Measurements from ENCODE around the gene AK1. TPM values are rescaled to one million over a fixed set of nuclear protein-coding genes. Genes with fewer than 3 reads are reported as not detected.

The AK1 gene
- total and polyA plus RNA-seq, 2 of the 13 experiments (the other 11 are each of a cell fraction or from before 2014, with no cell fraction given): 19.1 to 32.8 TPM

DNA sequence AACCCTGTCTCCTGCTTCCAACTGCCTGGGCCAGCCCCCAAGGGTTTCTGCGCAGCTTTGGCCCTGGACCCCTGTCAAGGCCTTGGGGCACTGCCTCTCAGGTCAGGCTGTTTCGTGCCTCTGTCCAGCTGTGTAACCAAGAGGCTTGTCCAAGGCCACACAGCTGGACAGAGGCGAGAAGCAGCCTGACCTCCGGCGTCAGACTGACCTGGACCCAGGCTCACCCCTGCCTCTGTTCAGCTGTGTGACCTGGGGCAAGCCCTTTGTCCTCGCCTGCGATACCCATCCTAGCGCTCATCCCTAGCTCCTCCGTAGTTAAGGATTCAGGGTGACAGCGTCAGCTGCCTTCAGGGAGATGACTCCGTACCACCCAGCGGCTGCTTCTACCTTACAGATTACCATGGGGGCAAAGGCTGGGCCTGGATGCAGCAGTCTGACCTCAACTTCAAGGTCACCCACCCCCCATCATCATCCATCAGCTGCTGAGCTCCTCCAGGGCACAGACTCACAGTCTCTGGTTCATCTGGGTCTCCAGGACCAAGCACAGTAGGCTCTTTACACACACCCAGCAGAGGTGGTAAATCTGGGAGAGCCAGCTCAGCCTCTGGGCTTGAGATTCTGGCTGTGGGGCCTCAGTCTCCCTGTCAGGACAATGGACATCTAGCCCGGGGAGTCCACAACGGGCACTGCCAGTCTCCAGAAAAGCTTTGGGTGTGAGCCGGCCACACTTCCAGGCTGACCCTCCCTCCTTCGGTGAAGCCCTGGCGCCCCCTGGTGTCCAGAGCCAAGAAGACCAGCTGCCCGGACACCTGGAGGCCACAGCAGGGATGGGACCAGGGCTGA is 7.9 kb downstream of the AK1 start (continued):
- TF ChIP-seq, protein P1, sequence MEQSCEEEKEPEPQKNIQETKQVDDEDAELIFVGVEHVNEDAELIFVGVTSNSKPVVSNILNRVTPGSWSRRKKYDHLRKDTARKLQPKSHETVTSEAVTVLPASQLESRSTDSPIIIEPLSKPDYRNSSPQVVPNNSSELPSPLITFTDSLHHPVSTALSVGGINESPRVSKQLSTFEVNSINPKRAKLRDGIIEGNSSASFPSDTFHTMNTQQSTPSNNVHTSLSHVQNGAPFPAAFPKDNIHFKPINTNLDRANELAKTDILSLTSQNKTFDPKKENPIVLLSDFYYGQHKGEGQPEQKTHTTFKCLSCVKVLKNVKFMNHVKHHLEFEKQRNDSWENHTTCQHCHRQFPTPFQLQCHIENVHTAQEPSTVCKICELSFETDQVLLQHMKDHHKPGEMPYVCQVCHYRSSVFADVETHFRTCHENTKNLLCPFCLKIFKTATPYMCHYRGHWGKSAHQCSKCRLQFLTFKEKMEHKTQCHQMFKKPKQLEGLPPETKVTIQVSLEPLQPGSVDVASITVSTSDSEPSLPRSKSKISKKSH (CRISPR knock-in tag; IDR thresholded peaks at IDR 0.05; ENCODE audit: borderline replicate concordance): no peak
- TF ChIP-seq MAZ (IDR thresholded peaks at IDR 0.05; ENCODE audit: borderline replicate concordance, low read depth, low read length) (0 out of 2 replicates have a peak, but pooled peaks have one; percentile 20), MAZ (CRISPR knock-in tag; IDR thresholded peaks at IDR 0.05; ENCODE audit: low read depth) (no peak), ZNF776 (CRISPR knock-in tag; IDR thresholded peaks at IDR 0.05) (0 out of 2 replicates have a peak, but pooled peaks have one; percentile 52), BCL6 (CRISPR knock-in tag; IDR thresholded peaks at IDR 0.05) (no peak), CENPT (CRISPR knock-in tag; IDR thresholded peaks at IDR 0.05; ENCODE audit: low read depth) (no peak), FOXK1 (CRISPR knock-in tag; IDR thresholded peaks at IDR 0.05; ENCODE audit: borderline replicate concordance, low read depth) (no peak; the same call in 1 of the 2 replicates), ZNF547 (CRISPR knock-in tag; IDR thresholded peaks at IDR 0.05) (no peak), KLF16 (CRISPR knock-in tag; IDR thresholded peaks at IDR 0.05) (no peak), NR2F1 (CRISPR knock-in tag; IDR thresholded peaks at IDR 0.05) (peak in 1 of 2 experiments; percentile 14; a peak in 1 of 4 replicates), ZNF761 (CRISPR knock-in tag; conservative IDR thresholded peaks at IDR 0.05) (no peak), RBFOX2 (IDR thresholded peaks at IDR 0.05; ENCODE audit: low read depth, low read length) (no peak), RAD21 (CRISPR knock-in tag; IDR thresholded peaks at IDR 0.05) (peak; percentile 96), NFIC (IDR thresholded peaks at IDR 0.05; ENCODE audit: low read length) (no peak), ZFY (CRISPR knock-in tag; IDR thresholded peaks at IDR 0.05) (peak; percentile 41; the same call in 1 of the 2 replicates), MATR3 (CRISPR knock-in tag; IDR thresholded peaks at IDR 0.05) (no peak), ZNF543 (CRISPR knock-in tag; IDR thresholded peaks at IDR 0.05) (no peak), KDM5A (IDR thresholded peaks at IDR 0.05; ENCODE audit: borderline replicate concordance, low read length) (no peak), ZSCAN12 (CRISPR knock-in tag; IDR thresholded peaks at IDR 0.05) (no peak), ZFX (CRISPR knock-in tag; IDR thresholded peaks at IDR 0.05; ENCODE audit: low read depth) (0 out of 2 replicates have a peak, but pooled peaks have one; percentile 33), ZNF331 (CRISPR knock-in tag; IDR thresholded peaks at IDR 0.05) (peak; percentile 57; the same call in 1 of the 2 replicates), CCAR2 (optimal IDR thresholded peaks at IDR 0.05; ENCODE audit: low read depth, low read length) (no peak), ZNF124 (CRISPR knock-in tag; IDR thresholded peaks at IDR 0.05) (peak; percentile 59; the same call in 1 of the 2 replicates), MEIS2 (CRISPR knock-in tag; IDR thresholded peaks at IDR 0.05) (no peak), CBX1 (IDR thresholded peaks at IDR 0.05; ENCODE audit: low read depth) (no peak), NR3C1 (CRISPR knock-in tag; IDR thresholded peaks at IDR 0.05) (no peak)
- TF ChIP-seq, protein P2, sequence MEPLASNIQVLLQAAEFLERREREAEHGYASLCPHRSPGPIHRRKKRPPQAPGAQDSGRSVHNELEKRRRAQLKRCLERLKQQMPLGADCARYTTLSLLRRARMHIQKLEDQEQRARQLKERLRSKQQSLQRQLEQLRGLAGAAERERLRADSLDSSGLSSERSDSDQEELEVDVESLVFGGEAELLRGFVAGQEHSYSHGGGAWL (CRISPR knock-in tag; IDR thresholded peaks at IDR 0.05): no peak
- TF ChIP-seq, protein P3, sequence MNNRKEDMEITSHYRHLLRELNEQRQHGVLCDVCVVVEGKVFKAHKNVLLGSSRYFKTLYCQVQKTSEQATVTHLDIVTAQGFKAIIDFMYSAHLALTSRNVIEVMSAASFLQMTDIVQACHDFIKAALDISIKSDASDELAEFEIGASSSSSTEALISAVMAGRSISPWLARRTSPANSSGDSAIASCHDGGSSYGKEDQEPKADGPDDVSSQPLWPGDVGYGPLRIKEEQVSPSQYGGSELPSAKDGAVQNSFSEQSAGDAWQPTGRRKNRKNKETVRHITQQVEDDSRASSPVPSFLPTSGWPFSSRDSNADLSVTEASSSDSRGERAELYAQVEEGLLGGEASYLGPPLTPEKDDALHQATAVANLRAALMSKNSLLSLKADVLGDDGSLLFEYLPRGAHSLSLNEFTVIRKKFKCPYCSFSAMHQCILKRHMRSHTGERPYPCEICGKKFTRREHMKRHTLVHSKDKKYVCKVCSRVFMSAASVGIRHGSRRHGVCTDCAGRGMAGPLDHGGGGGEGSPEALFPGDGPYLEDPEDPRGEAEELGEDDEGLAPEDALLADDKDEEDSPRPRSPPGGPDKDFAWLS (CRISPR knock-in tag; IDR thresholded peaks at IDR 0.05; ENCODE audit: borderline replicate concordance): no peak

Data from HepG2 (cell line).